ENCODE data around the gene MET. TPM values are rescaled to one million over a fixed set of nuclear protein-coding genes. Genes with fewer than 3 reads are reported as not detected.

The MET gene
- total and polyA plus RNA-seq, 10 of the 15 experiments (the other 5 are each of a cell fraction or from before 2014, with no cell fraction given) = 0.01 to 0.21 TPM; not detected in 8

GRCh38 chr7:116779216-116779615 is 107.2 kb downstream of the MET start:
- 36% methylated on average over 4 of the region's 4 CpGs for whole genome bisulfite sequencing (ENCODE audit: insufficient coverage, insufficient replicate concordance, low lambda C conversion rate, missing lambda C conversion rate)
- RAD21 ChIA-PET (ENCODE audit: unreplicated experiment) = no interaction called here
- Histone ChIP-seq H3K27ac (ENCODE audit: control insufficient read depth, insufficient read depth) (no peak overlapping the region), H4K20me1 (ENCODE audit: control insufficient read depth, insufficient read depth) (no peaks in the 10 kb centered on the region), H3K79me2 (ENCODE audit: control insufficient read depth, insufficient read depth, low read length) (no peaks in the 10 kb centered on the region), H3K4me2 (ENCODE audit: control insufficient read depth, insufficient read depth) (no peak overlapping the region), H3K36me3 (ENCODE audit: control insufficient read depth in 2 of 2, insufficient read depth in 2 of 2, low read length in 1 of 2) (no peaks in the 10 kb centered on the region), H3K27me3 (replicated peaks in 1 of 2; ENCODE audit: control insufficient read depth in 2 of 2, insufficient read depth in 2 of 2, low read length in 1 of 2) (peaks cover 0 to 2% of the 10 kb centered on the region in 2 experiments; a peak in 2 of 4 replicates), H2AFZ (ENCODE audit: control insufficient read depth, low read depth, low read length) (no peak overlapping the region), H3K4me3 (no peak overlapping the region), H3K9me3 (replicated peaks; ENCODE audit: control insufficient read depth, insufficient read depth, low read length) (no peaks in the 10 kb centered on the region), H3K4me1 (ENCODE audit: control insufficient read depth, insufficient read depth, low read length) (no peaks in the 10 kb centered on the region), H3K9ac (ENCODE audit: control insufficient read depth, insufficient read depth, low read length) (no peak overlapping the region)
- CTCF ChIA-PET = interaction anchor here (5.4 kb wide), 1 partner anchor 188 kb away, joined by 22 read pairs; no protein-coding TSS in a partner anchor
- no peak for TF ChIP-seq NR2F1 (conservative IDR thresholded peaks at IDR 0.05)
- TF ChIP-seq BCL3 (IDR thresholded peaks at IDR 0.05; ENCODE audit: borderline replicate concordance, insufficient read depth, low read depth, low read length, poor library complexity, severe bottlenecking) = no peak
- TF ChIP-seq NRF1 (conservative IDR thresholded peaks at IDR 0.05; ENCODE audit: low read depth, low read length) = no peak
- peak; percentile 23; the same call in 1 of the 2 replicates for TF ChIP-seq SPI1 (IDR thresholded peaks at IDR 0.05; ENCODE audit: borderline replicate concordance, insufficient read depth, low read depth, low read length)
- TF ChIP-seq ZZZ3 (IDR thresholded peaks at IDR 0.05; ENCODE audit: control insufficient read depth, insufficient read length, low read depth) = no peak
- FAIRE-seq (no peak), ATAC-seq (no peak), DNase-seq (ENCODE audit: low read depth, low spot score) (no peak)
- in situ Hi-C loops (cut with MboI) = no loop called here
- intact Hi-C loops (cut with micrococcal nuclease; ENCODE audit: unreplicated experiment) = no loop called here
- SMC1A ChIA-PET (ENCODE audit: uncharacterized antibody, unreplicated experiment) = interaction anchor here (0.9 to 1.8 kb wide), 3 partner anchors 52 to 189 kb away, joined by 3 to 5 read pairs (median 4); no protein-coding TSS in a partner anchor
- BruUV-seq (replicated peaks) = no TSS peak
- POLR2A ChIA-PET = no interaction called here
